NCI-H345 (cell line): ENCODE results near the gene MYL3.

Experiments used
- DNase-seq: peaks from one replicate; lab custom pipeline; 2025; lab: John Stamatoyannopoulos, UW

The MYL3 gene

GRCh38 chr3:46899151-46900006 is 36.1 kb upstream of the MYL3 start:
- no peak for DNase-seq

- DNase-seq = no peak
Observed at GRCh38 chr3:46898321-46899150, 35.3 kb upstream of the MYL3 start.

- no peak for DNase-seq
Observed at GRCh38 chr3:46897829-46898320, 34.6 kb upstream of the MYL3 start.

- DNase-seq = no peak
Observed at GRCh38 chr3:46897031-46897430, 33.8 kb upstream of the MYL3 start.

GRCh38 chr3:46896386-46896785 is 33.1 kb upstream of the MYL3 start:
- DNase-seq = no peak

- DNase-seq = no peak
Observed at GRCh38 chr3:46895761-46896160, 32.5 kb upstream of the MYL3 start.

- peak; percentile 46 for DNase-seq
Observed at GRCh38 chr3:46895204-46895660, 32.0 kb upstream of the MYL3 start.

GRCh38 chr3:46894256-46894655 is 31.0 kb upstream of the MYL3 start:
- DNase-seq = no peak

GRCh38 chr3:46893763-46894162 is 30.5 kb upstream of the MYL3 start:
- DNase-seq = no peak

- no peak for DNase-seq
Observed at GRCh38 chr3:46893146-46893748, 30.0 kb upstream of the MYL3 start.

GRCh38 chr3:46892285-46893145 is 29.3 kb upstream of the MYL3 start:
- DNase-seq = peak; percentile 8

- no peak for DNase-seq
Observed at GRCh38 chr3:46891132-46891531, 27.9 kb upstream of the MYL3 start.

GRCh38 chr3:46890132-46890531 is 26.9 kb upstream of the MYL3 start:
- DNase-seq = no peak

- no peak for DNase-seq
Observed at GRCh38 chr3:46889381-46890110, 26.3 kb upstream of the MYL3 start.

GRCh38 chr3:46888705-46889104 is 25.5 kb upstream of the MYL3 start:
- no peak for DNase-seq

- DNase-seq = peak; percentile 28
Observed at GRCh38 chr3:46887980-46888494, 24.8 kb upstream of the MYL3 start.

GRCh38 chr3:46885612-46886011 is 22.4 kb upstream of the MYL3 start:
- no peak for DNase-seq

- DNase-seq = no peak
Observed at GRCh38 chr3:46884929-46885328, 21.7 kb upstream of the MYL3 start.

GRCh38 chr3:46884427-46884826 is 21.2 kb upstream of the MYL3 start:
- DNase-seq = no peak

GRCh38 chr3:46883830-46884185 is 20.6 kb upstream of the MYL3 start:
- no peak for DNase-seq
